Subcutaneous adipose tissue (tissue), 4 donors: ENCODE data around the gene GUCA1A. TPM values are rescaled to one million over a fixed set of nuclear protein-coding genes. Genes with fewer than 3 reads are reported as not detected.

Source experiments
- CTCF ChIP-seq: fragments of 450-650 bp; IDR thresholded peaks from one replicate; pipeline ENCODE4 v1.5.1; 2016; ENCODE audit warnings: low read depth, mild to moderate bottlenecking, control low read depth, antibody characterized with exemption, moderate library complexity
- total RNA-seq, 4 donors: library from RNA; depleted of rRNA; stranded (reverse); fragments of >200 nt; gene quantifications; one replicate each; pipeline ENCODE4 v1.1.0, GENCODE V29; 2016

The GUCA1A gene
- total RNA-seq: not detected

GRCh38 chr6:42173101-42173500, at the start of gene GUCA1A:
Gene GUCA1A, plus strand, starts transcription at chr6:42173364. Its CDS starts 250 bp downstream, at chr6:42173614.
- no peak for TF ChIP-seq CTCF

- TF ChIP-seq CTCF: no peak
Observed at GRCh38 chr6:42123379-42124103, 49.6 kb upstream of the GUCA1A start.

- TF ChIP-seq CTCF: no peak
Observed at GRCh38 chr6:42124223-42124836, 48.8 kb upstream of the GUCA1A start.

- no peak for TF ChIP-seq CTCF
Observed at GRCh38 chr6:42125231-42125630, 47.9 kb upstream of the GUCA1A start.

- no peak for TF ChIP-seq CTCF
Observed at GRCh38 chr6:42125663-42126062, 47.5 kb upstream of the GUCA1A start.

GRCh38 chr6:42128460-42129359, 44.5 kb upstream of the GUCA1A start:
- TF ChIP-seq CTCF: no peak

- no peak for TF ChIP-seq CTCF
Observed at GRCh38 chr6:42129360-42129676, 43.8 kb upstream of the GUCA1A start.
